Neural progenitor cell (in vitro differentiated cells): Measurements from ENCODE around the gene HBS1L. TPM values are rescaled to one million over a fixed set of nuclear protein-coding genes. Genes with fewer than 3 reads are reported as not detected.

ENCODE experiments used
- DNase-seq: peaks from one replicate; pipeline ENCODE4 v3.0.0-alpha.2; 2016; ENCODE audit warnings: low spot score
- H2AFZ ChIP-seq: fragments of 200-600 bp; sonication (generic); replicated peaks from 2 replicates; pipeline ENCODE4 v1.6.1; 2016; ENCODE audit warnings: antibody characterized with exemption
- H3F3A ChIP-seq: fragments of 200-600 bp; sonication (generic); 2 replicates; pipeline ENCODE4 v1.6.1; 2016; ENCODE audit warnings: antibody characterized with exemption, low read depth
- H3K27ac ChIP-seq: fragments of 200-600 bp; sonication (generic); 2 replicates; pipeline ENCODE4 v1.5.1; 2016; ENCODE audit warnings: mild to moderate bottlenecking
- H3K27me3 ChIP-seq: fragments of 200-600 bp; sonication (generic); 2 replicates; pipeline ENCODE4 v1.6.1; 2016; ENCODE audit warnings: mild to moderate bottlenecking, moderate library complexity
- H3K36me3 ChIP-seq: fragments of 200-600 bp; sonication (generic); 2 replicates; pipeline ENCODE4 v1.5.1; 2016
- H3K4me1 ChIP-seq: fragments of 200-600 bp; sonication (generic); 2 replicates; pipeline ENCODE4 v1.6.1; 2016; ENCODE audit warnings: mixed run types
- H3K4me2 ChIP-seq: fragments of 200-600 bp; sonication (generic); 2 replicates; pipeline ENCODE4 v1.6.1; 2016
- H3K4me3 ChIP-seq: fragments of 200-600 bp; sonication (generic); 2 replicates; pipeline ENCODE4 v1.5.1; 2016
- H3K79me2 ChIP-seq: fragments of 200-600 bp; sonication (generic); 2 replicates; pipeline ENCODE4 v1.6.1; 2016; ENCODE audit warnings: low read depth
- H3K9ac ChIP-seq: fragments of 200-600 bp; sonication (generic); 2 replicates; pipeline ENCODE4 v1.6.1; 2016
- H3K9me3 ChIP-seq: fragments of 200-600 bp; sonication (generic); 2 replicates; pipeline ENCODE4 v1.5.1; 2016; ENCODE audit warnings: low read depth
- H4K20me1 ChIP-seq: fragments of 200-600 bp; sonication (generic); 2 replicates; pipeline ENCODE4 v1.6.1; 2016; ENCODE audit warnings: low read depth
- H3K27ac Mint-ChIP-seq: 3 replicates; pipeline ENCODE4 v1.8.0; 2021; ENCODE audit warnings: mixed read lengths
- H3K27me3 Mint-ChIP-seq: 2 replicates; pipeline ENCODE4 v1.8.0; 2022; ENCODE audit warnings: low read depth, mild to moderate bottlenecking, inconsistent platforms, moderate library complexity, mixed read lengths; ENCODE audit not compliant: insufficient read depth
- H3K36me3 Mint-ChIP-seq: 3 replicates; pipeline ENCODE4 v1.8.0; 2021; ENCODE audit warnings: mixed read lengths
- H3K4me1 Mint-ChIP-seq: 3 replicates; pipeline ENCODE4 v1.8.0; 2021; ENCODE audit warnings: mixed read lengths
- H3K4me3 Mint-ChIP-seq: 3 replicates; pipeline ENCODE4 v1.8.0; 2021; ENCODE audit warnings: mild to moderate bottlenecking, moderate library complexity, mixed read lengths
- H3K9me3 Mint-ChIP-seq: 3 replicates; pipeline ENCODE4 v1.8.0; 2020; ENCODE audit warnings: mixed read lengths
- CTCF ChIP-seq: fragments of 200-600 bp; sonication (generic); IDR thresholded peaks from 2 replicates; pipeline ENCODE4 v1.5.1; 2017; ENCODE audit warnings: antibody characterized with exemption, mild to moderate bottlenecking
- EZH2 ChIP-seq: fragments of 200-600 bp; sonication (generic); IDR thresholded peaks from 2 replicates; pipeline ENCODE4 v1.6.1; 2017; ENCODE audit warnings: antibody characterized with exemption, mild to moderate bottlenecking, moderate library complexity
- EZH2phosphoT487 ChIP-seq: fragments of 200-600 bp; sonication (generic); IDR thresholded peaks from 2 replicates; pipeline ENCODE4 v1.6.1; 2017; ENCODE audit warnings: antibody characterized with exemption
- total RNA-seq: library from RNA; depleted of rRNA; stranded (reverse); fragments of >200 nt; gene quantifications from 2 replicates; pipeline ENCODE4 v1.2.3, GENCODE V29; 2015; ENCODE audit warnings: low replicate concordance

Gene HBS1L
- total RNA-seq, 1 donor from 2014 or later, result 215 TPM

GRCh38 chr6:134964451-134965203 lies 90.0 kb downstream of the HBS1L start:
- no peak overlapping the region for H2AFZ ChIP-seq
- Mint-ChIP-seq H3K9me3 (peaks cover 2% of the 10 kb centered on the region), H3K4me1 (no peaks in the 10 kb centered on the region), H3K4me3 (no peak overlapping the region), H3K27ac (no peak overlapping the region), H3K36me3 (peaks cover 28% of the 10 kb centered on the region), H3K27me3 (no peaks in the 10 kb centered on the region)
- H3K4me2 ChIP-seq, result no peak overlapping the region
- no peaks in the 10 kb centered on the region for H3K4me1 ChIP-seq
- H3K9ac ChIP-seq, result no peak overlapping the region
- no peaks in the 10 kb centered on the region for H3F3A ChIP-seq
- no peak overlapping the region for H3K27ac ChIP-seq
- no peaks in the 10 kb centered on the region for H3K9me3 ChIP-seq
- no peak for DNase-seq
- peaks cover 27% of the 10 kb centered on the region for H3K36me3 ChIP-seq
- no peaks in the 10 kb centered on the region for H3K79me2 ChIP-seq
- no peak for TF ChIP-seq EZH2
- no peaks in the 10 kb centered on the region for H4K20me1 ChIP-seq
- no peak overlapping the region for H3K4me3 ChIP-seq
- H3K27me3 ChIP-seq, result no peaks in the 10 kb centered on the region

GRCh38 chr6:134962421-134962820 lies 92.2 kb downstream of the HBS1L start:
- H3K27me3 Mint-ChIP-seq, result no peaks in the 10 kb centered on the region
- no peak overlapping the region for H3K4me3 Mint-ChIP-seq
- peaks cover 27% of the 10 kb centered on the region for H3K36me3 ChIP-seq
- H3K9ac ChIP-seq, result no peak overlapping the region
- peaks cover 39% of the 10 kb centered on the region for H3K36me3 Mint-ChIP-seq
- H4K20me1 ChIP-seq, result no peaks in the 10 kb centered on the region
- no peaks in the 10 kb centered on the region for H3K9me3 ChIP-seq
- H3K27me3 ChIP-seq, result no peaks in the 10 kb centered on the region
- no peak for DNase-seq
- H3K4me1 Mint-ChIP-seq, result no peaks in the 10 kb centered on the region
- H2AFZ ChIP-seq, result no peak overlapping the region
- peaks cover 13% of the 10 kb centered on the region for H3K9me3 Mint-ChIP-seq
- no peaks in the 10 kb centered on the region for H3K4me1 ChIP-seq
- H3K27ac ChIP-seq, result no peak overlapping the region
- H3K4me3 ChIP-seq, result no peak overlapping the region
- H3K4me2 ChIP-seq, result no peak overlapping the region
- no peaks in the 10 kb centered on the region for H3K79me2 ChIP-seq
- H3K27ac Mint-ChIP-seq, result no peak overlapping the region
- TF ChIP-seq EZH2, result no peak
- no peak for TF ChIP-seq EZH2phosphoT487
- no peak for TF ChIP-seq CTCF
- H3F3A ChIP-seq, result no peaks in the 10 kb centered on the region

GRCh38 chr6:134961366-134961765 lies 93.3 kb downstream of the HBS1L start:
- Histone ChIP-seq H3K4me3 (no peak overlapping the region), H3K9me3 (no peaks in the 10 kb centered on the region), H3K4me1 (no peaks in the 10 kb centered on the region), H4K20me1 (no peaks in the 10 kb centered on the region), H3K27me3 (no peaks in the 10 kb centered on the region), H3F3A (no peaks in the 10 kb centered on the region), H3K4me2 (no peak overlapping the region), H3K27ac (no peak overlapping the region), H3K36me3 (peaks cover 27% of the 10 kb centered on the region), H3K9ac (no peak overlapping the region), H3K79me2 (no peaks in the 10 kb centered on the region), H2AFZ (no peak overlapping the region)
- Mint-ChIP-seq H3K4me1 (no peaks in the 10 kb centered on the region), H3K4me3 (no peak overlapping the region), H3K27ac (no peak overlapping the region), H3K9me3 (peaks cover 13% of the 10 kb centered on the region), H3K27me3 (no peaks in the 10 kb centered on the region), H3K36me3 (peaks cover 39% of the 10 kb centered on the region)
- TF ChIP-seq EZH2phosphoT487, result no peak
- TF ChIP-seq CTCF, result no peak
- no peak for TF ChIP-seq EZH2
- DNase-seq, result no peak

- TF ChIP-seq CTCF (no peak), EZH2 (no peak), EZH2phosphoT487 (no peak)
- H3K4me3 ChIP-seq, result no peak overlapping the region
- no peak overlapping the region for H2AFZ ChIP-seq
- H3K9ac ChIP-seq, result no peak overlapping the region
- no peak overlapping the region for H3K27ac ChIP-seq
- no peaks in the 10 kb centered on the region for H3K4me1 Mint-ChIP-seq
- no peaks in the 10 kb centered on the region for H3K27me3 ChIP-seq
- no peaks in the 10 kb centered on the region for H3K27me3 Mint-ChIP-seq
- H3K9me3 ChIP-seq, result no peaks in the 10 kb centered on the region
- H3K4me2 ChIP-seq, result no peak overlapping the region
- H4K20me1 ChIP-seq, result no peaks in the 10 kb centered on the region
- H3K36me3 ChIP-seq, result peaks cover 16% of the 10 kb centered on the region
- H3K9me3 Mint-ChIP-seq, result peaks cover 13% of the 10 kb centered on the region
- H3K27ac Mint-ChIP-seq, result no peak overlapping the region
- H3K4me3 Mint-ChIP-seq, result no peak overlapping the region
- no peak for DNase-seq
- H3K79me2 ChIP-seq, result no peaks in the 10 kb centered on the region
- H3F3A ChIP-seq, result no peaks in the 10 kb centered on the region
- H3K4me1 ChIP-seq, result no peaks in the 10 kb centered on the region
- peaks cover 35% of the 10 kb centered on the region for H3K36me3 Mint-ChIP-seq
Measured at GRCh38 chr6:134959603-134960002, 95.0 kb downstream of the HBS1L start.
